Measurements from ENCODE around the gene IL18RAP. TPM values are rescaled to one million over a fixed set of nuclear protein-coding genes. Genes with fewer than 3 reads are reported as not detected.

The IL18RAP gene
- total and polyA plus RNA-seq, 4 donors: 0.09 to 0.69 (median 0.22) TPM; not detected in 1

GRCh38 chr2:102434655-102435381 lies 11.9 kb downstream of the IL18RAP start:
- Histone ChIP-seq H3K9me3 (ENCODE audit: control insufficient read depth, insufficient read depth, low read length) (no peaks in the 10 kb centered on the region), H3K36me3 (ENCODE audit: control insufficient read depth, insufficient read depth, low read length) (no peaks in the 10 kb centered on the region), H3K27me3 (ENCODE audit: control insufficient read depth, insufficient read depth, low read length) (no peaks in the 10 kb centered on the region), H3K27ac (ENCODE audit: low read depth, low read length) (no peak overlapping the region), H3K4me3 (ENCODE audit: low read depth, low read length) (no peak overlapping the region), H3K4me1 (ENCODE audit: control insufficient read depth, insufficient read depth, low read length) (no peaks in the 10 kb centered on the region)
- WGBS (ENCODE audit: insufficient coverage): 100% methylated on average over 1 of the region's 2 CpGs
- no peak for DNase-seq (ENCODE audit: low read depth in 4 of 6, low spot score in 6 of 6)

DNA sequence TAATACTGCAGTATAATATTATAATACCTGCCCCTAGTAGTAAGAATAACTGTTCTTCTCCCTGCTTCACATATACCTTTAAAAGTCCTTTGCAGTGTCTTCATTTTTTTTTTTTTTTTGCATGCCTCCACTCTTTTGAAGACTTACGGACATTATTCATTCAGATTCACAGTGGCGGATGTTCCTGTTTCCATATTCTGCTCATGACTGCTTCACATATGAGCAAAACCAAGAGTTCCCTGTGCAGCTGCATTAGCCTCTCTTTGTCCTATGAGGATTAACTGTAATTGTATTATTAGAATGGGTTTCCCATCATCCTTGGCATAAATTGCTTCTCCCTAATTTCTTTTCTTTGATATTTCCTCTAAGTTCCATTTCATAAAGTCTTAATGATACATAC lies 12.8 kb downstream of the IL18RAP start:
- Histone ChIP-seq H3K36me3 (ENCODE audit: control insufficient read depth, insufficient read depth, low read length) (no peaks in the 10 kb centered on the region), H3K4me1 (ENCODE audit: control insufficient read depth, insufficient read depth, low read length) (no peaks in the 10 kb centered on the region), H3K27ac (ENCODE audit: low read depth, low read length) (no peak overlapping the region), H3K9me3 (ENCODE audit: control insufficient read depth, insufficient read depth, low read length) (no peaks in the 10 kb centered on the region), H3K4me3 (ENCODE audit: low read depth, low read length) (no peak overlapping the region), H3K27me3 (ENCODE audit: control insufficient read depth, insufficient read depth, low read length) (no peaks in the 10 kb centered on the region)
- peak in 1 of 6 donors; percentile 15 for DNase-seq (ENCODE audit: low read depth in 4 of 6, low spot score in 6 of 6)
- WGBS (ENCODE audit: insufficient coverage): no CpG with 5 or more reads among the region's 2 CpGs

- Histone ChIP-seq H3K9me3 (ENCODE audit: control insufficient read depth, insufficient read depth, low read length) (no peaks in the 10 kb centered on the region), H3K27ac (ENCODE audit: low read depth, low read length) (no peak overlapping the region), H3K27me3 (ENCODE audit: control insufficient read depth, insufficient read depth, low read length) (no peaks in the 10 kb centered on the region), H3K36me3 (ENCODE audit: control insufficient read depth, insufficient read depth, low read length) (no peaks in the 10 kb centered on the region), H3K4me1 (ENCODE audit: control insufficient read depth, insufficient read depth, low read length) (no peaks in the 10 kb centered on the region), H3K4me3 (ENCODE audit: low read depth, low read length) (no peak overlapping the region)
- no CpG with 5 or more reads among the region's 3 CpGs for WGBS (ENCODE audit: insufficient coverage)
- DNase-seq (ENCODE audit: low read depth in 4 of 6, low spot score in 6 of 6): no peak
Observed at GRCh38 chr2:102436323-102436722, 13.4 kb downstream of the IL18RAP start.

DNA sequence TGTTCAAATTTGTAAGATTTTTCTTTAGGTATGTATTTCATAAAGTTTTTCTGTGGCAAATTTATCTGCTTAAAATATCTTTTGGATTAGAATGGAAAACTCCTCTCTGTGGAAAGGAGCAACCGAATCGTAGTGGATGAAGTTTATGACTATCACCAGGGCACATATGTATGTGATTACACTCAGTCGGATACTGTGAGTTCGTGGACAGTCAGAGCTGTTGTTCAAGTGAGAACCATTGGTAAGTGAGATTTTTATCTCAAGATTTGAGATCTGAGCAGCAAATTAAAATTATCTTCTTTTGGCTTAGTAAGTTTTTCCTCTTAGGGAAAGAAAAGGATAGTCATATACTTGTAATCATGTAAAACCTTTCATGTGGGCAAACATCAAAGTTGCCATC lies 14.2 kb downstream of the IL18RAP start:
- Histone ChIP-seq H3K27me3 (ENCODE audit: control insufficient read depth, insufficient read depth, low read length) (no peaks in the 10 kb centered on the region), H3K36me3 (ENCODE audit: control insufficient read depth, insufficient read depth, low read length) (no peaks in the 10 kb centered on the region), H3K9me3 (ENCODE audit: control insufficient read depth, insufficient read depth, low read length) (no peaks in the 10 kb centered on the region), H3K27ac (ENCODE audit: low read depth, low read length) (no peak overlapping the region), H3K4me1 (ENCODE audit: control insufficient read depth, insufficient read depth, low read length) (no peaks in the 10 kb centered on the region), H3K4me3 (ENCODE audit: low read depth, low read length) (no peak overlapping the region)
- WGBS (ENCODE audit: insufficient coverage): 79% methylated on average over 2 of the region's 4 CpGs
- no peak for DNase-seq (ENCODE audit: low read depth in 4 of 6, low spot score in 6 of 6)

- no CpG with 5 or more reads among the region's 3 CpGs for WGBS (ENCODE audit: insufficient coverage)
- no peak for DNase-seq (ENCODE audit: low read depth in 4 of 6, low spot score in 6 of 6)
- H3K4me1 ChIP-seq (ENCODE audit: control insufficient read depth, insufficient read depth, low read length): no peaks in the 10 kb centered on the region
- H3K36me3 ChIP-seq (ENCODE audit: control insufficient read depth, insufficient read depth, low read length): no peaks in the 10 kb centered on the region
- no peaks in the 10 kb centered on the region for H3K9me3 ChIP-seq (ENCODE audit: control insufficient read depth, insufficient read depth, low read length)
- H3K4me3 ChIP-seq (ENCODE audit: low read depth, low read length): no peak overlapping the region
- no peak overlapping the region for H3K27ac ChIP-seq (ENCODE audit: low read depth, low read length)
- no peaks in the 10 kb centered on the region for H3K27me3 ChIP-seq (ENCODE audit: control insufficient read depth, insufficient read depth, low read length)
Observed at GRCh38 chr2:102438111-102438510, 15.2 kb downstream of the IL18RAP start.

DNA sequence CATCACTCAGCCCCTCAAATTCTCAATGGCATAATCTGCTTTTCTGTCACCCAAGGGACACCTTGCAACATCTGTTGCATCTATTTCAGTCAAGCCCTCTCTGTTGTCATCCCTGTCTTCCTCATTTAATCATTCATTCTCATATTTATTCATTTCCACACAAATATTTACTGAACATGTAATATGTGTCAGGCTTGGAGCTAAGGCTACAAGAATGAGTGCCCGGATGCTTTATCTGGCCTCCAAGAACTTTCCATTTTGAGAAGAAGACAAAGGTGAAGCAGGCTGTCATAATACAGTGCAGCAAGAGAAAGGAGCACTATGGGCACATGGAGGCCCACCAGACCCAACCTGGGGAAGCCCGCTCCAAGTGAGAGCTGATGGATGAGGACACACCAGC lies 15.6 kb downstream of the IL18RAP start:
- WGBS (ENCODE audit: insufficient coverage): 100% methylated on average over 2 of the region's 2 CpGs
- Histone ChIP-seq H3K27ac (ENCODE audit: low read depth, low read length) (no peak overlapping the region), H3K4me1 (ENCODE audit: control insufficient read depth, insufficient read depth, low read length) (no peaks in the 10 kb centered on the region)

DNA sequence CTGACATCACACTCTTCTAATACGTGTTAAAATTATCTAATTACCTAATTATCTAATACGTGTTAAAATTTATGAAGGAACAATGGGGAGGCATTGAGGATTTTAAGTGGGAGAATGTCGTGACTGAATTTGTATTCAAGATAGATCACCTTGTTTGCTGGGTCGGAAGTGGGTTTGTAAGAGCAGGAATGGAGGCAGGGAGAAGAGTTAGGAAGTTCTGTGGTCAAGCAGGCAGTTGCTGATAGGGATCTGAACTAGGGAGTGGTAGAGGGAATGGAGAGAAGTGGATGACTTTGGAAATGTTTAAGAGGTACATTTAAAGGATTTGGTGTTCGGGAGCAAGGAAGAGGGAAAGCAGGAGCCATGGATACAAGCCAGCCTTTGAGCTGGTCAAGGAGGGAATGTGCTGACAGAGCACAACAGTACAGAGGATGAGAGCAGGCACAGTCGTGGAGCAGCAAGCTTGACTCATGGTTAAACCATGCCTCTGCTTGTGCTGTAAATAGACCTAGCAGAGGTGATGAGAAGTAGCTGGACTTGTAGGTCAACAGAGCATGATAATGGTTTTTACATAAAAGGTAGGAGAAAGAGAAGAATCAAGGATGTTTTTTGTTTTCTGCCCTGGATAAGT lies 16.2 kb downstream of the IL18RAP start:
- H3K36me3 ChIP-seq (ENCODE audit: control insufficient read depth, insufficient read depth, low read length): no peaks in the 10 kb centered on the region
- no peak overlapping the region for H3K27ac ChIP-seq (ENCODE audit: low read depth, low read length)
- H3K4me3 ChIP-seq (ENCODE audit: low read depth, low read length): no peak overlapping the region

More for the DNA sequence above, 15.6 kb downstream of the IL18RAP start:
- H3K36me3 ChIP-seq (ENCODE audit: control insufficient read depth, insufficient read depth, low read length): no peaks in the 10 kb centered on the region
- no peak overlapping the region for H3K4me3 ChIP-seq (ENCODE audit: low read depth, low read length)
- DNase-seq (ENCODE audit: low read depth in 4 of 6, low spot score in 6 of 6): no peak
- no peaks in the 10 kb centered on the region for H3K27me3 ChIP-seq (ENCODE audit: control insufficient read depth, insufficient read depth, low read length)
- no peaks in the 10 kb centered on the region for H3K9me3 ChIP-seq (ENCODE audit: control insufficient read depth, insufficient read depth, low read length)

DNA sequence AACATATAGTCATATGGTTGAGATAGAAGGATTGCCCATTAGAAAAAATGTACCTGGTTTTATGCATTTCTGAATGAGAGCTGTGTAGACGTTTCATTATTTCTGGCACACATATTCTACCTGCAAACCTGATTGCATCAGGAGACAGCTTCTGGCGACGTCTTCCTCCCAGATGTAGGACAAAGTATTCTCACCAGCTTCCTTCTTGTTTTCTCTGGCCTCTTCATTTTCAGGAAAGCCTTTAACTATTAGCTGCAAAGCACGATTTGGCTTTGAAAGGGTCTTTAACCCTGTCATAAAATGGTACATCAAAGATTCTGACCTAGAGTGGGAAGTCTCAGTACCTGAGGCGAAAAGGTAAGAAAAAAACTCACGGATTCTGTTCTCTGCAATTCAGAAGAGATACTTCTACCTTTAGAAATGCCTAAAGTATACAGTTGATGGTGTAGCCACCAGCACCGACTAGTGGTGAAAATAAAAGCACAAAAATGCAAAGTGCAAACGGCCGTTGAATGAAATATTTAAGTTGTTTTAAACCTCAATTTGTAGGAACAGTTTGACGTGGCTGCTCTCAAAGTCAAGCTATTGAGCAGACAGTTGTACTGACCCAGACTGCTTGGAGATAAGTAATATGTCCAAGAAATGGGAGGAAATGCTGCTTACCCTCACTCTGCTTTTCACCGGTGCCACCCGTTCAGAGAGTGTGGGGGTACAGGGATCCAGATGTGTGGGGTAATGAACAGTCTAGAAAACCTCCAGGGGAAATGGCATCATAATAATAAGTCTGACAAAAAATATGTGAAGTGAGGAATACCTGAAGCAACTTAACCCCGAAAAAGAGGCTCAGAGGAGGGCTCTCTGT lies 20.2 kb downstream of the IL18RAP start:
- Histone ChIP-seq H3K27ac (ENCODE audit: low read depth, low read length) (no peak overlapping the region), H3K9me3 (ENCODE audit: control insufficient read depth, insufficient read depth, low read length) (no peaks in the 10 kb centered on the region), H3K4me3 (ENCODE audit: low read depth, low read length) (no peak overlapping the region), H3K4me1 (ENCODE audit: control insufficient read depth, insufficient read depth, low read length) (no peaks in the 10 kb centered on the region), H3K36me3 (ENCODE audit: control insufficient read depth, insufficient read depth, low read length) (no peaks in the 10 kb centered on the region), H3K27me3 (ENCODE audit: control insufficient read depth, insufficient read depth, low read length) (no peaks in the 10 kb centered on the region)
- 45% methylated on average over 8 of the region's 13 CpGs for WGBS (ENCODE audit: insufficient coverage)
- DNase-seq (ENCODE audit: low read depth in 4 of 6, low spot score in 6 of 6): peak in 5 of 6 donors; percentile 4 to 83 (median 14)

More for the DNA sequence above, 16.2 kb downstream of the IL18RAP start:
- Histone ChIP-seq H3K9me3 (ENCODE audit: control insufficient read depth, insufficient read depth, low read length) (no peaks in the 10 kb centered on the region), H3K4me1 (ENCODE audit: control insufficient read depth, insufficient read depth, low read length) (no peaks in the 10 kb centered on the region), H3K27me3 (ENCODE audit: control insufficient read depth, insufficient read depth, low read length) (no peaks in the 10 kb centered on the region)
- DNase-seq (ENCODE audit: low read depth in 4 of 6, low spot score in 6 of 6): no peak
- 75% methylated on average over 4 of the region's 6 CpGs for WGBS (ENCODE audit: insufficient coverage)

- H3K27me3 ChIP-seq (ENCODE audit: control insufficient read depth, insufficient read depth, low read length): no peaks in the 10 kb centered on the region
- no peaks in the 10 kb centered on the region for H3K9me3 ChIP-seq (ENCODE audit: control insufficient read depth, insufficient read depth, low read length)
- H3K4me3 ChIP-seq (ENCODE audit: low read depth, low read length): no peak overlapping the region
- no peaks in the 10 kb centered on the region for H3K4me1 ChIP-seq (ENCODE audit: control insufficient read depth, insufficient read depth, low read length)
- no peak overlapping the region for H3K27ac ChIP-seq (ENCODE audit: low read depth, low read length)
- DNase-seq (ENCODE audit: low read depth in 4 of 6, low spot score in 6 of 6): no peak
- H3K36me3 ChIP-seq (ENCODE audit: control insufficient read depth, insufficient read depth, low read length): no peaks in the 10 kb centered on the region
- WGBS (ENCODE audit: insufficient coverage): no CpG with 5 or more reads among the region's 3 CpGs
Observed at GRCh38 chr2:102444233-102444632, 21.3 kb downstream of the IL18RAP start.

All from spinal cord (tissue), 10 donors.